Measurements from ENCODE around the gene ENPEP. TPM values are rescaled to one million over a fixed set of nuclear protein-coding genes. Genes with fewer than 3 reads are reported as not detected.
"Not testable (repeated sequence)": the region's sequence is repeated elsewhere in the genome, so short reads cannot be mapped to it uniquely, and the experiment has no call there.

Gene ENPEP
- total RNA-seq, 1 donor from 2014 or later: 0.78 TPM

GRCh38 chr4:110520886-110521285 is 44.9 kb downstream of the ENPEP start:
- DNase-seq: no peak

GRCh38 chr4:110526589-110526988 is 50.6 kb downstream of the ENPEP start:
- no peak for DNase-seq

GRCh38 chr4:110527156-110527555 is 51.2 kb downstream of the ENPEP start:
- no peak for DNase-seq

- DNase-seq: no peak
Observed at GRCh38 chr4:110532901-110533589, 57.1 kb downstream of the ENPEP start.

GRCh38 chr4:110533590-110533910 is 57.6 kb downstream of the ENPEP start:
- DNase-seq: no peak

GRCh38 chr4:110533940-110534339 is 58.0 kb downstream of the ENPEP start:
- DNase-seq: no peak

- DNase-seq: no peak
Observed at GRCh38 chr4:110540581-110540980, 64.6 kb downstream of the ENPEP start.

GRCh38 chr4:110540982-110541451 is 65.1 kb downstream of the ENPEP start:
- no peak for DNase-seq

- DNase-seq: no peak
Observed at GRCh38 chr4:110543577-110543976, 67.6 kb downstream of the ENPEP start.

GRCh38 chr4:110544594-110544993 is 68.6 kb downstream of the ENPEP start:
- DNase-seq: no peak

- DNase-seq: no peak
Observed at GRCh38 chr4:110550260-110550659, 74.3 kb downstream of the ENPEP start.

- DNase-seq: no peak
Observed at GRCh38 chr4:110553197-110553596, 77.2 kb downstream of the ENPEP start.

GRCh38 chr4:110567214-110567613 is 91.3 kb downstream of the ENPEP start:
- no peak for DNase-seq

- DNase-seq: not testable (repeated sequence)
Observed at GRCh38 chr4:110576696-110577095, 100.7 kb downstream of the ENPEP start.

GRCh38 chr4:110586131-110586850 is 110.3 kb downstream of the ENPEP start:
- no peak for DNase-seq

GRCh38 chr4:110587666-110588285 is 111.8 kb downstream of the ENPEP start:
- DNase-seq: no peak

- DNase-seq: no peak
Observed at GRCh38 chr4:110589297-110589696, 113.3 kb downstream of the ENPEP start.

GRCh38 chr4:110595583-110595982 is 119.6 kb downstream of the ENPEP start:
- DNase-seq: no peak

GRCh38 chr4:110596431-110596830 is 120.5 kb downstream of the ENPEP start:
- no peak for DNase-seq

GRCh38 chr4:110597582-110597981 is 121.6 kb downstream of the ENPEP start:
- DNase-seq: no peak

- no peak for DNase-seq
Observed at GRCh38 chr4:110602061-110602460, 126.1 kb downstream of the ENPEP start.

- DNase-seq: no peak
Observed at GRCh38 chr4:110605077-110605476, 129.1 kb downstream of the ENPEP start.

- DNase-seq: no peak
Observed at GRCh38 chr4:110609044-110609750, 133.2 kb downstream of the ENPEP start.

Data from occipital lobe (tissue), 2 donors.